Activated naive CD4-positive, alpha-beta T cell treated with anti-CD3 and anti-CD28 coated beads, Interleukin-2, amount 50 U/mL, for 24 hours (primary cell): Measurements from ENCODE around the gene GPR153.
A peak's percentile ranks its signal among the peaks of the same experiment; 100 is the strongest.
"Not testable (repeated sequence)": the region's sequence is repeated elsewhere in the genome, so short reads cannot be mapped to it uniquely, and the experiment has no call there.

ENCODE experiments used
- H3K27ac Mint-ChIP-seq: one replicate; pipeline ENCODE4 v1.8.0; 2021; ENCODE audit warnings: mild to moderate bottlenecking, mixed read lengths
- H3K27me3 Mint-ChIP-seq: one replicate; pipeline ENCODE4 v1.8.0; 2021; ENCODE audit warnings: mixed read lengths
- H3K36me3 Mint-ChIP-seq: one replicate; pipeline ENCODE4 v1.8.0; 2021; ENCODE audit warnings: mixed read lengths
- H3K4me1 Mint-ChIP-seq: one replicate; pipeline ENCODE4 v1.8.0; 2021; ENCODE audit warnings: mixed read lengths
- H3K4me3 Mint-ChIP-seq: one replicate; pipeline ENCODE4 v1.8.0; 2021; ENCODE audit warnings: mild to moderate bottlenecking, mixed read lengths
- H3K9me3 Mint-ChIP-seq: one replicate; pipeline ENCODE4 v1.8.0; 2021; ENCODE audit warnings: mixed read lengths

GPR153 gene

GRCh38 chr1:6260961-6261614 is at the start of gene GPR153:
GPR153 (minus strand) TSS chr1:6261098; CDS start chr1:6254905, 6,193 bp downstream.
- peak within 1 kb of the TSS; percentile 63 for H3K4me3 Mint-ChIP-seq
- H3K27me3 Mint-ChIP-seq: peaks cover 4% of the 10 kb centered on the region
- no peak within 1 kb of the TSS for H3K27ac Mint-ChIP-seq
- H3K36me3 Mint-ChIP-seq: no peaks in the 10 kb centered on the region
- H3K4me1 Mint-ChIP-seq: peaks cover 4% of the 10 kb centered on the region
- no peaks in the 10 kb centered on the region for H3K9me3 Mint-ChIP-seq

GRCh38 chr1:6310116-6310848 is 49.4 kb upstream of the GPR153 start:
- no peak overlapping the region for H3K4me3 Mint-ChIP-seq
- peaks cover 2% of the 10 kb centered on the region for H3K36me3 Mint-ChIP-seq
- no peaks in the 10 kb centered on the region for H3K27me3 Mint-ChIP-seq
- no peaks in the 10 kb centered on the region for H3K9me3 Mint-ChIP-seq
- H3K4me1 Mint-ChIP-seq: no peaks in the 10 kb centered on the region
- no peak overlapping the region for H3K27ac Mint-ChIP-seq

GRCh38 chr1:6309564-6309963 is 48.7 kb upstream of the GPR153 start:
- Mint-ChIP-seq H3K4me3 (no peak overlapping the region), H3K4me1 (no peaks in the 10 kb centered on the region), H3K27me3 (no peaks in the 10 kb centered on the region), H3K9me3 (no peaks in the 10 kb centered on the region), H3K36me3 (peaks cover 2% of the 10 kb centered on the region), H3K27ac (no peak overlapping the region)

- no peak overlapping the region for H3K4me3 Mint-ChIP-seq
- H3K27me3 Mint-ChIP-seq: no peaks in the 10 kb centered on the region
- H3K4me1 Mint-ChIP-seq: no peaks in the 10 kb centered on the region
- H3K36me3 Mint-ChIP-seq: no peaks in the 10 kb centered on the region
- no peaks in the 10 kb centered on the region for H3K9me3 Mint-ChIP-seq
- H3K27ac Mint-ChIP-seq: no peak overlapping the region
Measured at GRCh38 chr1:6308449-6308848, 47.6 kb upstream of the GPR153 start.

GRCh38 chr1:6307682-6308081 is 46.8 kb upstream of the GPR153 start:
- not testable (repeated sequence) for H3K9me3 Mint-ChIP-seq, H3K4me1 Mint-ChIP-seq, H3K4me3 Mint-ChIP-seq, H3K27ac Mint-ChIP-seq, H3K36me3 Mint-ChIP-seq, H3K27me3 Mint-ChIP-seq

- Mint-ChIP-seq H3K27ac (no peak overlapping the region), H3K4me1 (no peaks in the 10 kb centered on the region)
Measured at GRCh38 chr1:6307099-6307498, 46.2 kb upstream of the GPR153 start.

GRCh38 chr1:6303397-6304012 is 42.6 kb upstream of the GPR153 start:
- Mint-ChIP-seq H3K27me3 (no peaks in the 10 kb centered on the region), H3K9me3 (no peaks in the 10 kb centered on the region), H3K4me3 (no peak overlapping the region), H3K27ac (no peak overlapping the region), H3K4me1 (no peaks in the 10 kb centered on the region), H3K36me3 (no peaks in the 10 kb centered on the region)

More at GRCh38 chr1:6307099-6307498, 46.2 kb upstream of the GPR153 start:
- no peaks in the 10 kb centered on the region for H3K9me3 Mint-ChIP-seq
- H3K36me3 Mint-ChIP-seq: no peaks in the 10 kb centered on the region
- no peak overlapping the region for H3K4me3 Mint-ChIP-seq
- no peaks in the 10 kb centered on the region for H3K27me3 Mint-ChIP-seq

- H3K4me1 Mint-ChIP-seq: no peaks in the 10 kb centered on the region
- H3K9me3 Mint-ChIP-seq: no peaks in the 10 kb centered on the region
- no peak overlapping the region for H3K27ac Mint-ChIP-seq
- no peaks in the 10 kb centered on the region for H3K27me3 Mint-ChIP-seq
- no peak overlapping the region for H3K4me3 Mint-ChIP-seq
- no peaks in the 10 kb centered on the region for H3K36me3 Mint-ChIP-seq
Measured at GRCh38 chr1:6302568-6302967, 41.7 kb upstream of the GPR153 start.

- no peak overlapping the region for H3K27ac Mint-ChIP-seq
- no peaks in the 10 kb centered on the region for H3K4me1 Mint-ChIP-seq
- no peak overlapping the region for H3K4me3 Mint-ChIP-seq
- H3K36me3 Mint-ChIP-seq: no peaks in the 10 kb centered on the region
- no peaks in the 10 kb centered on the region for H3K27me3 Mint-ChIP-seq
- H3K9me3 Mint-ChIP-seq: no peaks in the 10 kb centered on the region
Measured at GRCh38 chr1:6301526-6301925, 40.6 kb upstream of the GPR153 start.

- H3K36me3 Mint-ChIP-seq: no peaks in the 10 kb centered on the region
- H3K27me3 Mint-ChIP-seq: no peaks in the 10 kb centered on the region
- H3K4me1 Mint-ChIP-seq: no peaks in the 10 kb centered on the region
- no peak overlapping the region for H3K4me3 Mint-ChIP-seq
- no peaks in the 10 kb centered on the region for H3K9me3 Mint-ChIP-seq
- H3K27ac Mint-ChIP-seq: no peak overlapping the region
Measured at GRCh38 chr1:6300342-6301048, 39.6 kb upstream of the GPR153 start.

GRCh38 chr1:6299557-6300165 is 38.8 kb upstream of the GPR153 start:
- H3K27me3 Mint-ChIP-seq: no peaks in the 10 kb centered on the region
- peak overlapping the region; percentile 5 for H3K27ac Mint-ChIP-seq
- no peak overlapping the region for H3K4me3 Mint-ChIP-seq
- no peaks in the 10 kb centered on the region for H3K4me1 Mint-ChIP-seq
- no peaks in the 10 kb centered on the region for H3K9me3 Mint-ChIP-seq
- no peaks in the 10 kb centered on the region for H3K36me3 Mint-ChIP-seq

- H3K4me3 Mint-ChIP-seq: no peak overlapping the region
- peaks cover 4% of the 10 kb centered on the region for H3K36me3 Mint-ChIP-seq
- H3K27ac Mint-ChIP-seq: no peak overlapping the region
- no peaks in the 10 kb centered on the region for H3K4me1 Mint-ChIP-seq
- no peaks in the 10 kb centered on the region for H3K9me3 Mint-ChIP-seq
- no peaks in the 10 kb centered on the region for H3K27me3 Mint-ChIP-seq
Measured at GRCh38 chr1:6298940-6299465, 38.1 kb upstream of the GPR153 start.

- no peak overlapping the region for H3K27ac Mint-ChIP-seq
- H3K4me1 Mint-ChIP-seq: no peaks in the 10 kb centered on the region
- no peaks in the 10 kb centered on the region for H3K9me3 Mint-ChIP-seq
- H3K4me3 Mint-ChIP-seq: no peak overlapping the region
- peaks cover 5% of the 10 kb centered on the region for H3K36me3 Mint-ChIP-seq
- no peaks in the 10 kb centered on the region for H3K27me3 Mint-ChIP-seq
Measured at GRCh38 chr1:6298530-6298929, 37.6 kb upstream of the GPR153 start.

GRCh38 chr1:6295910-6296309 is 35.0 kb upstream of the GPR153 start:
- Mint-ChIP-seq H3K27me3 (no peaks in the 10 kb centered on the region), H3K36me3 (peaks cover 5% of the 10 kb centered on the region), H3K4me1 (no peaks in the 10 kb centered on the region), H3K4me3 (no peak overlapping the region), H3K27ac (no peak overlapping the region), H3K9me3 (no peaks in the 10 kb centered on the region)

GRCh38 chr1:6294890-6295556 is 34.1 kb upstream of the GPR153 start:
- Mint-ChIP-seq H3K36me3 (peaks cover 5% of the 10 kb centered on the region), H3K4me1 (no peaks in the 10 kb centered on the region)

More at GRCh38 chr1:6294890-6295556, 34.1 kb upstream of the GPR153 start:
- no peak overlapping the region for H3K4me3 Mint-ChIP-seq
- H3K27ac Mint-ChIP-seq: no peak overlapping the region
- no peaks in the 10 kb centered on the region for H3K27me3 Mint-ChIP-seq
- H3K9me3 Mint-ChIP-seq: no peaks in the 10 kb centered on the region
